HG02610 (cell line): ENCODE results near the gene LCTL.
"Not testable (repeated sequence)": the region's sequence is repeated elsewhere in the genome, so short reads cannot be mapped to it uniquely, and the experiment has no call there.

ENCODE experiments used
- ATAC-seq: cut with Tn5 transposase; IDR thresholded peaks from one replicate; pipeline ENCODE4 v1.9.1; 2021; ENCODE audit warnings: mild to moderate bottlenecking, moderate library complexity; ENCODE audit not compliant: unreplicated experiment

Gene LCTL

DNA sequence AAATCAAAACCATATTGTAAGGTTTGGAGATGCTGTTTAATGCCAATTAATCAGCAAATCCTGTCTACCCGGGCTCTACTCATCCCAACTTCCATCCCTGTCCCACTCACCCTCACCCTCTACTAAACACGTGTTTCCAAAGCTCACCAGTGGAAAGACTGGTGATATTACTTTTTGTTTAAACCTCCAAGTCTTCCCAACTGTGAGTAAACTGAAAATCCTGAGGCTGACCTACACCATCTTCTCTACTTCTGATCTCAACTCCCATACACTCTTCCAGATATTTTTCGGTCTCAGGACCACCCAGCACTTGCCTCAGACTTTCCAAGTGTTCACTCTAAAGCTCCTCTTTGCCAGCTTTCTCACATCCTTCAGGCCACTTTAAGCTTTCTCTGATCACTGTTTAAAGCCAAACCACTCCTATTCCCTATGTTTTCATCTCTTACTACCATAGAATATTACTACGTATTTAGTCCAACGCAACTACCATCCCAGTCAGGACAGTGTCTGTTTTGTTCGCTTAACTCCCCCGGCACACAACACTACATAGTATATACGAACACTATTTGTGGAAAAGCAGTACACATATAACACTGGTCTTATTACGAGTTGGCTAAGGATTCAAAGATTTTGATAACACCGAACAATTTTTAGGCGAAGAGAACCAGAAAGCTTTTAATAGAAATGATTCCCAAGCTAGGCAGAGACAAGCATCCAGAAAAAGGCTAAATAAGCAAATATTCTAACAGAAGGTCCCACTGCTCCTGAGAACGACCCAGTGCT lies 61.8 kb downstream of the LCTL start:
- no peak for ATAC-seq

DNA sequence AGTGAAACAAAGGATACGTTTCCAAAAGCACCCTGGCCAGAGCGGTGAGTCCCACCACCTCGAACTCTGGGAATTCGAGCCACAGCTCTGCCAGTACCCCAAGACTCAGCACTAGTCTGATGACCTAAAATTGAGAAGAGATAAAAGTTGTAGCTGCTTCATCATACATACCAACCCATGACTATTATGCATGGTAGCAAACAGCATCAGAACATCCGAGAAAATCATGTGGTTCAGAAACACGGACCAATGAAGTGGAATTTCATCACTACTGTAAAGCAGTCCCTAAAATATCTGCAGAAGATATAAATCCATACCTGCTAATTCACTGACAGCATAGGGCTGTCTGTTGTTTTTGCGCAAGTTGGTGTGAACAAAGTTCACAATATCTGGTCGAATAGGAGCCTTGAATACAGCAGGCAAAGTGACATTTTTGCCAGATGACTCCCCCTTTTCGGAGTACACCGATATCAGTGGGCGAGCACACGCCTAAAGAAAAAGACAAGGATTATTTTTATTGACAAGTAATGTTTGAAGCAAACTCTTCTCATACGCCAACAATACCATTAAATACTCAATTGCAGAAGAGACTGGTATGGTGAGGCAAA lies 62.7 kb downstream of the LCTL start:
- ATAC-seq: not testable (repeated sequence)

DNA sequence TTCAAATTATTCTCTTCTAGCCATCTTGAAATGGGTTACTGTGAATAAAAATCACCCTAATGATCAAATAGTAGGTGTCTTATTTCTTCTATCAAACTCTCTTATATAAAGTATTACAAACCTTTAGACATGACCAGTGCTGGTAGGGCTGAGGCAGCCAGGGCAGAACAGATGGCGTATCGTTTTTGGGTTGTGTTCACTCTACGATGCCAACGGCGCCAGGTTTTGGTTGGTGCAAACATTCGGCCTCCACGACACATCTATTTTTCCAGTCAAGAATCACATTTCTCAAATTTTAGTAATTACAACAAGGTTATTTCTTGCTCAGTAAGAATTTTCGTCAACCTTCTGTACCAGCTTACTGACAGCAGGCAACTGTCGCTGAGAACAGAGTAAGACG lies 63.3 kb downstream of the LCTL start:
- no peak for ATAC-seq

DNA sequence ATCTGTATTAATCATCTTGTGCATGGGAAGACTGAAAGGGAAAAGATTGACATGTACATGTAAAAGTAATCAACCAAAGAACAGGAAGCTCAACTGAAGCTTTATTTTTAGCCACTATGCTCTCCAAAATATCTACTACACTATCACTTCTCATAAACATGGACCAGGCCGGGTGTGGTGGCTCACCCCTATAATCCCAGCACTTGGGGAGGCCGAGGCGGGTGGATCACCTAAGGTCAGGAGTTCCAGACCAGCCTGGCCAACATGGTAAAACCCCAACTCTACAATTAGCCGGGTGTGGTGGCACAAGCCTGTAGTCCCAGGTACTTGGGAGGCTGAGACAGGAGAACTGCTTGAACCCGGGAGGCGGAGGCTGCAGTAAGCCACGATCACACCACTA lies 65.5 kb downstream of the LCTL start:
- ATAC-seq: not testable (repeated sequence)

DNA sequence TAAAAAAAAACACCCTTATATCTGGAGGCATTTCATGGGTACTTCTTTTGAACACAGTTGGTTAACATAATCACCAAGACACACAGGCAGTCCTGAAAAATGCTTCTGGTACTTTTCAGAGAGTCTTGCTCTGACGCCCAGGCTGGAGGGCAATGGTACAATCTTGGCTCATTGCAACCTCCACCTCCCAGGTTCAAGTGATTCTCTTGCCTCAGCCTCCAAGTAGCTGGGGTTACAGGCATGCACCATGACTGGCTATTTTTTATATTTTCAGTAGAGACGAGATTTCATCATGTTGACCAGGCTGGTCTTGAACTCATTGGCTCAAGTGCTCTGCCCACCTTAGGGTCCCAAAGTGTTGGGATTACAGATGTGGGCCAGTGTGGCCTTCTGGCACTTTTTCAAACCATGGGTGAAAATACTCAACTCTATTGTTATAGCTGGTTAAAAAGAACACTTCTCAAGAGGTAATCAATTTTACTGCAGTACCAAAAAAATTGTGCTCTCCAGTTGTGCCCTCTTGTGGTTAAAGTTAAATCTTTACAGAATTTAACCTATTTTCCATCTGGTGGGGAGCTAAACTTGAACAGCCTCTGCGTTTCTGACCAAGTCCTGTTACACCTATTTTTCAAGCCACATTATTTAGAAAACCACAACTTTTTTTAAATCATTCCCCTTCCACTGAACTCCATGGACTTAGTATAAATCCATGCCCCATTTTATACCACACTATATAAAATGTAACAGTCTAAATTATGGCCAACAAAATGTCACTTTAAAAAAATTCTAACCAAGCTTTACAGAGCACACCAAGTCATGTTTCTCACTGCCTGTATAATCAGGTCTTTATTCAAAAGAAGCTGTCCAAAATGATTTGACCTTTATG lies 67.1 kb downstream of the LCTL start:
- ATAC-seq: no peak
